ENCODE measurements around the gene ALPK1. TPM values are rescaled to one million over a fixed set of nuclear protein-coding genes. Genes with fewer than 3 reads are reported as not detected.
A peak's percentile ranks its signal among the peaks of the same experiment; 100 is the strongest.
"Not testable (repeated sequence)": the region's sequence is repeated elsewhere in the genome, so short reads cannot be mapped to it uniquely, and the experiment has no call there.

Gene ALPK1
- total RNA-seq, 1 experiment from 2014 or later: not detected

DNA sequence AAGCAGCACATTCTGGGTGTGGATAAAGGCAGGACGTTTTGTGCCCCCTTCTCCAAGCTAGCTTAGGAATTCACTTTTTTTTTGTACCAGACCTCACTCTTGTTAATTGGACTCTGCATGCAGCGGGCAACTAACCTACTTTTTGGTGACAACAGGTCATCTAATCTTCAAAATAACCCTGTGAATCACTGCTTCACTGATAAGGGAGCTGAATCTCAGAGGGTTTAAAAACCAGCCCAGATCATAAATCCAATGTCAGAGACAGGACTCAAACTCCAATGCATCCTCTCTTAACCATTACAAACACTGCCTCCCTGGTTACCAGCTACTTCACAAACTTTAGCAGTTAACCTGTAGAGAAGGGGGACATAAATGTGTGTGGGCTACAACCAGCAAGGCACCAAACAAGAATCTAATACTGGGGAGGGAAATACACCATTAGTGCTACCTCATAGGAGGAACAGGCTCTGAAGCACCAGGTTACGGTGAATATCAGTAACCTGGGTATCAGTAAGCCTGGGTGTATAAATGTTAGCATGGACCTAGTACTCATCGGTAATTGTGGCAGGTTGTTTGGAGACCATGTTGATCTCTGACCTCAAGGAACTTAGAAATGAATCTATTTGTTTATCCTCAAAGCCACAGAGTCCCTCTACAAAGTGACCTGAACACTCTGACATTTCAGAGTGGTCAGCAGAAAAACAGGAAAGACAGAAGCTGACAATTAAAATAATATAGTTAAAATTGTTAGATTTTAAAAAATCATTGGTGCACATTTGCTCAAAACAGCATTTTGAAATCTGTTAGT is 14.1 kb upstream of the ALPK1 start:
- in situ Hi-C loops (cut with HindIII; ENCODE audit: low sequenced_read_pairs): no loop called here

DNA sequence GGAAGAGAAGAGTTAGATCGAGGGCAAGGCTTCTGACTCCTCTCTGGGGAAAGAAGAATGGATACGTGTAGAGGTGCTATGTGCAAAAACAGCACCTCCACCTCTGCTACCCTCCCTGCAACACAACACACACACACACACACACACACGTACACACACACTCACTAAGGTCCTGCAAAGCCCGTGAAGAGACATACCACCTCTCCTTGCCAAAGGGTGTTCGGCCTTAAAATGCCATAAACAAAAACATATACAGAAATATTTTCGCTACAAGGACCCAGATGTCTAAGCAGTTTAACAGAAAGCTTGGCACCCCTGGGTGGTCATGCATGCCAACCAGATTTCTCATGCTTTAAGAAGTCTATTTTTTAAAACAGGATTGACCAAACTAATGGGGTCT is 13.0 kb upstream of the ALPK1 start:
- no peak for DNase-seq (ENCODE audit: low spot score)
- in situ Hi-C loops (cut with HindIII; ENCODE audit: low sequenced_read_pairs): no loop called here

More for the DNA sequence above, 14.1 kb upstream of the ALPK1 start:
- peak; percentile 13 for DNase-seq (ENCODE audit: low spot score)

- peak; percentile 44 for DNase-seq (ENCODE audit: low spot score)
- in situ Hi-C loops (cut with HindIII; ENCODE audit: low sequenced_read_pairs): no loop called here
Measured at GRCh38 chr4:112284662-112285411, 12.3 kb upstream of the ALPK1 start.

GRCh38 chr4:112287258-112287989 is 9.7 kb upstream of the ALPK1 start:
- no peak for DNase-seq (ENCODE audit: low spot score)
- in situ Hi-C loops (cut with HindIII; ENCODE audit: low sequenced_read_pairs): no loop called here

DNA sequence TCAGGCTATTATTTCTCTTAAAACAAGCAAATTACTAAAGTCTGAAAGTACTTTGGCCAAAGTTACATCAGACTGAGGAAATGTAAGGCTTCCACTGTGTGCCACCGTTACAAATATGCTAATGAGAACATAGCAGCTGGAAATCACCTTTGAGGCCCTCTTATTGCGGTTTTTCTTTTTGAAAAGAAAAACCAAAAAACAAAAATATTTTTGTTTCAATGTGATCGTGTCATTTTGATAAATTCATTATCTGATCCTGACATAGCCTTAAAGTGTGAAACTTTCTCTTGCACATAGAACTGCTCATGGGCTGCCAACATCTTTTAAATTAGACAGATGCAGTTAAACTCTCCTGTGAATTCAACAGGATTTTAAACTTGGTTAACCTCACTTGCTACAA is 8.7 kb upstream of the ALPK1 start:
- in situ Hi-C loops (cut with HindIII; ENCODE audit: low sequenced_read_pairs): no loop called here
- DNase-seq (ENCODE audit: low spot score): no peak

DNA sequence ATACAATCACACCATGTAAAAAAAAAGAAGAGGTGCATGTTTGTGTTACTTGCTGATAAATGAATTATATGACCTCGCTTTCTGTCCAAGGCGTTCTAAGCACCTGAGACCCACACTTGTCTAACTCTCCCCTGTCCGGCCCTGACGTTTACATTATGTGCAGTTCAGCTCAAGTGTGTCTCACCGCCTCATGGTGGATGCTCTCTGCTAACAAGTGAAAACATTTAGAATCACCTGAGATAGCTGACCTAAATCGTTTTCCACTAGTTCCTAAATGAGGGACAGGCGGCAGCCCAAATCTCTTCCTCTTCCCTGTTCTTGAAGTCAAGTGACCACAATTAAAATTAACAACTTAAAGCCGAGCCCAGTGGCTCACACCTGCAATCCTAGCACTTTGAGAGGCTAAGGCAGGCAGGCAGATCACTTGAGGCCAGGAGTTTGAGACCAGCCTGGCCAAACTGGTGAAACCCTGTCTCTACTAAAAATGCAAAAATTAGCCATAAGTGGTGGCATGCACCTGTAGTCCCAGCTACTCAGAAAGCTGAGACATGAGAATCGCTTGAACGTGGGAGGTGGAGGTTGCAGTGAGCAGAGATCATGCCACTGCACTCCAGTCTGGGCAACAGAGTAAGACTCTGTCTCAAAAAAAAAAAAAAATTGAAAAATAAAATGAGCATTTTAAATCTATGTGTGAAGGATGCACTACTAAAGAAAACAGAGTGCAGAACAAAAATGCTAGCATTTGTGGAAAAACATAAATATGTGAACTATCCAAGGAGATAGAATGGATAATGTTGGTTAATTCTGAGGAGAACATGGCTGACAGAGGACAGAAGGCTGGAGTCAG is 7.5 kb upstream of the ALPK1 start:
- DNase-seq (ENCODE audit: low spot score): no peak
- in situ Hi-C loops (cut with HindIII; ENCODE audit: low sequenced_read_pairs): no loop called here

DNA sequence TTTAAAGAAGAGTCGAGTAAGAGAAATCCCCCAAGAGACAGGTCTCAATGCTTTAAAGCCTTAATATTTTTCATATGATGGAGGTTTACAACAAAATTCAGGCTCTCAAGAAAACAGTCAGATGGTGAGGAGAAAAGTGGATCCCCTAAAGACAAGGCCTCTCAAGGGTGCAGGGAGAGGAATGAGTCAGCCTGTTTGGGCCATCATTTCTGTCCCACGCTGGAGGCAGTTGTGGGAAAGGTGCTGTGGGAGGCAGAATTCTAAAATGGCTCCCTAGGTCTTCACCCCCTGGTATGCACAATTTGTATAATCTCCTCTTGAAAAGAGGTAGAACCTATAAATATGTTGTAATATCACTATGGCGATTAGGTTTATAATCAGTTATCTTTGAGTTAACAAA is 6.8 kb upstream of the ALPK1 start:
- in situ Hi-C loops (cut with HindIII; ENCODE audit: low sequenced_read_pairs): no loop called here
- DNase-seq (ENCODE audit: low spot score): no peak

DNA sequence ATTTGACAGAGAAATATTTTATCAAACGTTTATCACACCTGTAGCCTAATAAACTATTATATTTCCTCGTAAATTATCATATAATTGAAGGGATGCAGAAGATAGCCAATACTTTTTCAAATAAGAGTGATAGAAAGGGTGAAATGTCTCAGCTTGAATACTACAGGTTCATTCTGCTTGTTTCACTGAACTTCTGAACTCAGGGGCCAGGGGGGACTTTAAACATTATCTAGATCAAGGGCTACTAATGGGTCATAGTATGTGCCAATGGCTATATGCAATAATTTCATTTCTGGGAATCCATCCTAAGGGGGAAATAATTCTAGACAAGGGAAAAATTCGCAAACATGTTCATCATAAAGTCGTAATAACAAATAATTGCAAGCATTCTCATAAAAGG is 2.6 kb downstream of the ALPK1 start:
- in situ Hi-C loops (cut with HindIII; ENCODE audit: low sequenced_read_pairs): no loop called here
- no peak for DNase-seq (ENCODE audit: low spot score)

DNA sequence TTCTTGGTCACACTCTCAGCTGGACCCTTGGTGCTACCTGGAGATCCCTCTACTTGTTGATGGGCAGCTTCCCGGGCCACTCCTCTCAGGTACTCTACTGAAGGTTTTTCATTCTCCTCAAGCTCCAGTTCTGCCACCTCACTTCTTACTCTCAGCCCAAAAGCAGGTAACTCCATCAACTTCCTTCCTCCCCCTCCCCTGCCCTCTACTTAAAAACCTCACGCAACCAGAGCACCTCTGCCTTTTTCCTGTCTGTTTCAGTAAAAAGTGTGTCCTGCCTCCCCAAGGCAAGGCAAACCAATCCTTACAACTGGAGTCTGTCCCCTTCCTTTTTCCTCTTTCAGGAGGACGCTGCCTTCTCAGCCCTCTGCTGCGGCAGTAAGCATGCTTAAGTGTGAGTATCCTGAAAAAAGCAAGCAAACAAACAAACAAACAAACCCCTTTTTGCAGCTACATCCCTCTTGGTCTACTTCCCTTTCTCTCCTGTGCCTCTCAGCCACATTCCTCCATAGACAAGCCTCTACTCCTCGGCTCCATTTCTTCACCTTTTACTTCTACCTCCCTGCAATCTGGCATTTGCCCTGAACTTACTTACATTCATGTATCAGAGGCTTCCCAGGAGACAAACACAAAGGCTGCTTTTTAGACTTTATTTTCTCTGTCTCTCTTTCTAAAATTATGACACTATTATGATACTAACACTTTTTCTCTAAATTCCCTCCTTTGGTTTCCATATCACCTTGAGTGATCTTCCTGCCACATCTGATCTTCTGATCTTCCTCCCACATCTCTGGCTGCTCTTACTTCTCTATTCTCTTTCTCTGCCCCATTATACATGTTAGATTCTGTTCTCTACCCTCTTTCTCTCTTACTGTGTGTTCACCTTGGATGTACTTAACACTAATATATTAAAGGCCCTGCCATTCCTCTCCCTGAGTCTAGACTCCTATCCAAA is 5.4 kb downstream of the ALPK1 start:
- in situ Hi-C loops (cut with HindIII; ENCODE audit: low sequenced_read_pairs): no loop called here
- DNase-seq (ENCODE audit: low spot score): no peak

- DNase-seq (ENCODE audit: low spot score); in situ Hi-C loops (cut with HindIII; ENCODE audit: low sequenced_read_pairs): not testable (repeated sequence)
Measured at GRCh38 chr4:112305477-112305876, 8.3 kb downstream of the ALPK1 start.

DNA sequence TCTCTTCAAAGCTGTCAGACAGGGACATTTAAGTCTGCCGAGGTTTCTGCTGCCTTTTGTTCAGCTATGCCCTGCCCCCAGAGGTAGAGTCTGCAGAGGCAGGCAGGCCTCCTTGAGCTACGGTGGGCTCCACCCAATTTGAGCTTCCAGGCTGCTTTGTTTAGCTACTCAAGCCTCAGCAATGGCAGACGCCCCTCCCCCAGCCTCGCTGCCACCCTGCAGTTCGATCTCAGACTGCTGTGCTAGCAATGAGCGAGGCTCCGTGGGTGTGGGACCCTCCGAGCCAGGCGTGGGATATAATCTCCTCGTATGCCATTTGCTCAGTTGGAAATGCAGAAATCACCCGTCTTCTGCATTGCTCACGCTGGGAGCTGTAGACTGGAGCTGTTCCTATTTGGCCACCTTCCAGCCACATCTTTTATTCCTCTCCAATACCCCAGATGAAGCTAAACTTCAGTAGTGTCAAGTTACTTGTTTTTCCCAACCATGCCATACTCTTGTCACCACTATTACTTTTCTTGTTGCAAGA is 12.2 kb downstream of the ALPK1 start:
- DNase-seq (ENCODE audit: low spot score); in situ Hi-C loops (cut with HindIII; ENCODE audit: low sequenced_read_pairs): not testable (repeated sequence)

DNA sequence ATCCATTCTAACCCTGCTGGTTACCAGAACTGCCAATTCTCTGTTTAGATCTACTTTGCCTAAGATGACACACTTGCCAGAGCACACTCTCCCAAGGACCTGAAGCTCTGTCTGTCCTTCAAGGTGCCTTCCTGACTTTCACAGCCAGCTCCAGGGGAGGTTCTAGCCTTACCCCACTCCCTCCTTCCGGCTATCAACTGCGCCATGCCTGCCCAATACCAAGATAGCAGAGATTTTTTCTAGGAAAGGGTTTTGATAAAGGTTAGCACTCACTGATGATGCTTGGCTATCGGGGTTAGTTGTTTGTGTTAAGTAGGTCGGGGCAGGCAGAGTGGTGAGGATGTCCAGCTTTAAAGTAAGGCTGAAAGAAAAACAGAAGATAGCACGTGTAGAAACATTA is 14.3 kb downstream of the ALPK1 start:
- DNase-seq (ENCODE audit: low spot score): no peak
- in situ Hi-C loops (cut with HindIII; ENCODE audit: low sequenced_read_pairs): no loop called here

DNA sequence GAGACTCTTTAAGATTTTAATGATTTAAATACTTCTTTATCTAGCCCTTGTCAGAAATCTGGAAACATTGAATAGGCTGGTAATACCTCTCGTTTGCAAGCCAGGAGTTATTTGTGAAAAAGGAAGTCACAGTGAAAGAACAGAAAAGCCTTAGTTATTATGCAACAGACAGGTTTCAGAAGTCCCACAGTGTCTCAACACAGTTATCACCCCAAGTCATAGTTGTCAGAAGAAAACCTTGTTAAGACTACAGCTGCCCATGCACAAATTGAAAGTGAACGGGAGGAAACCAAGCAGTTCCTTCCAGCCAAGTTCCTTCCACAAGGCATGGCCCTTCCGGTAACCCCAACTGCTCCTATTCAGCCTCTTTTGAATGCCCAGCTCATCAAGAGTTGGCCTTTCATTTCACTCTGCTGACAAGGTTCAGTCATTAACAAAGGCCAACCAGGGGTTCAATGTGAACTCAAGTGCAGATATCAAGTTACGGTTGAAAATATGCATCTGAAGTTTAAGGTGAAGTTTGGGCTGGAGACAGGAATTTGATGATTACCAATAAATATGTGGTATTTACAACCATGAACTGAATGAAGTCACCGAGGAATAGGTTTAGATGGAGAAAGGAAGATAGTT is 15.6 kb downstream of the ALPK1 start:
- DNase-seq (ENCODE audit: low spot score): no peak
- in situ Hi-C loops (cut with HindIII; ENCODE audit: low sequenced_read_pairs): no loop called here

- in situ Hi-C loops (cut with HindIII; ENCODE audit: low sequenced_read_pairs): no loop called here
- DNase-seq (ENCODE audit: low spot score): no peak
Measured at GRCh38 chr4:112315446-112315845, 18.3 kb downstream of the ALPK1 start.

- in situ Hi-C loops (cut with HindIII; ENCODE audit: low sequenced_read_pairs): no loop called here
- no peak for DNase-seq (ENCODE audit: low spot score)
Measured at GRCh38 chr4:112316360-112316759, 19.2 kb downstream of the ALPK1 start.

DNA sequence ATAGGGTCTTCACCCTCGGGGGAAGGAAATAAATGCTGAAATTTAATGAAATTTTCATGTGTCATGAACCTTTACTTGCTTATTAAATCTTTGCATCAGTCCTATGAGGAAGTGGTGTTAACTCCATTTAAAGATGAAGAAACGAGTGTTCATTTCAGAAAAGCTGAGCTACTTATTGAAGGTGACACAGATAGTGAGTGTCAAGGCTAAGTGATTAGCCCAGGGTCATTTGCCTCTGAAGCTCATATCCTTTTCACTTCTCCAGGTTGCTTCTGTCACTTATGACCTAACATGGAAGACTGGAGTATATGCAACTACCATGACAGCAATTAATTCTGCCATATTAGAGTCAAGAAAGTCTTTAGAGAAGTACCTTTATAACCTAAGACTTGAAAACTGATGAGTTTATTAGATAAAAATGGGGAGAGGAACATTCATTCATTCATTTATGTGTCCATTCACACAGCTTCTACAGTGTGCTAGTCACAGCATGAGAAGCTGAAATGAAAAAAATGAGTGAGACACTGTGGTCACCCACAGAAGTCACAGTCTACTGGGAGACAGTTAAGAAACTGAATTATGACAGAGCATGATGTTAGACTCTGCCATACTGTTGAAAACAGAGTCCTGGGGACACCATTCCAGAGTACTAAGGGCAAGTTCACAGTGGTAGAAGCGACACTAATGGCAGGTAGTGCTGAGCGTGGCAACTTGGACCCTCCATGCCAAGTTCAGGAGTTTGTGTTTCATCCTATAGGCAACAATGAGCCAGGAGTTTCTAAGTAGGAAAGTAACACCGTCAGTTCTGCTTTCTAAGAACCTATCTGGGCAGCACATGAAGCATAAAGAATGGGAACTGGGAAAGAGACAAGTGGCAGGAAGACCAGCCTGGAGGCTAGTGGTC is 21.3 kb downstream of the ALPK1 start:
- no peak for DNase-seq (ENCODE audit: low spot score)
- in situ Hi-C loops (cut with HindIII; ENCODE audit: low sequenced_read_pairs): no loop called here
